ENCODE measurements around the gene TRMT112. TPM values are rescaled to one million over a fixed set of nuclear protein-coding genes. Genes with fewer than 3 reads are reported as not detected.

The TRMT112 gene
- total and polyA plus RNA-seq, 2 experiments from 2014 or later = 298 to 927 TPM

GRCh38 chr11:64290352-64291261 lies 26.8 kb downstream of the TRMT112 start:
- Histone ChIP-seq H3K79me2 (replicated peaks; ENCODE audit: insufficient read depth) (no peaks in the 10 kb centered on the region), H3K9me2 (ENCODE audit: insufficient read depth) (no peaks in the 10 kb centered on the region), H3K36me3 (ENCODE audit: insufficient read depth) (no peaks in the 10 kb centered on the region), H4K20me1 (replicated peaks; ENCODE audit: insufficient read depth) (peaks cover 8% of the 10 kb centered on the region), H3K4me3 (peak overlapping the region; percentile 59), H3K4me2 (peak overlapping the region; percentile 78), H2AFZ (no peak overlapping the region), H3K27me3 (ENCODE audit: insufficient read depth) (peaks cover 78% of the 10 kb centered on the region), H3K27ac (ENCODE audit: low read depth) (no peak overlapping the region), H3F3A (replicated peaks; ENCODE audit: low read depth) (peaks cover 7% of the 10 kb centered on the region; the same call in 1 of the 2 replicates), H3K4me1 (ENCODE audit: insufficient read depth) (peaks cover 2% of the 10 kb centered on the region; the same call in 1 of the 2 replicates)
- peak; percentile 44 for DNase-seq (ENCODE audit: low spot score)
- H3K4me3 Mint-ChIP-seq = peak overlapping the region; percentile 69
- H3K27me3 Mint-ChIP-seq (ENCODE audit: insufficient read depth, low read depth, poor library complexity) = peaks cover 70% of the 10 kb centered on the region
- peak; percentile 16 for ATAC-seq
- peaks cover 11% of the 10 kb centered on the region for H3K4me1 Mint-ChIP-seq
- H3K9me3 Mint-ChIP-seq = no peaks in the 10 kb centered on the region; the same call in 1 of the 3 replicates
- TF ChIP-seq EZH2 (IDR thresholded peaks at IDR 0.05; ENCODE audit: low read depth, unreplicated experiment) = peak; percentile 24
- TF ChIP-seq JUNB (IDR thresholded peaks at IDR 0.05; ENCODE audit: unreplicated experiment) = no peak
- TF ChIP-seq EZH2phosphoT487 (IDR thresholded peaks at IDR 0.05; ENCODE audit: unreplicated experiment) = no peak
- H3K27ac Mint-ChIP-seq = no peak overlapping the region
- H3K36me3 Mint-ChIP-seq (ENCODE audit: low read depth) = no peaks in the 10 kb centered on the region; the same call in 2 of the 3 replicates

DNA sequence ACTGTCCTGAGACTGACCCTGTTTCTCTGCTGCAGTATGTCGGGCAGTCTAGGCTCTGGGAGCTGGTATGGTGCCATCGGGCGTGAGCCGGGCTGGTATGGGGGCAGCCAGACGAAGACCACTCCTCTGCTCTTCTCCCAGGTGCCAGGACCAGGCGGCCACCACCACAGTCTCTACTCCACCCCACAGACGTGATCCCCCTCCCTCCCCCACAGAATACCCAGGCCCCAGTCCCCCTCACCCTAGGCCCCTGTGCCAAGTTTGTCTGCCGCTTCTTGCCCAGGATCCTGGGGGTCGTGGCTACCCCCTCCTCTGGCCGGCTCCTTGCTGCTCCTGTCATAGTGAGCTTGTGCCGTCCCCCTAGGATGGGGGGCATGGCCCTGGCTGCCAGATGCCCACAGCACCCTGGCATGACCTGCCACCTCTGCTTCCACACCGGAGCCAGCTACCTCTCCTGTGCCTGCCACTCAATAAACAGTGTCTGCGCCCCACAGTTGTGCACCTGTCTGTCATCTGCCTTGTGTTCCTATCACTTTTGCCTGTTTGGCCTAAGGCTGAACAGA lies 28.3 kb downstream of the TRMT112 start:
- ATAC-seq (no peak), DNase-seq (ENCODE audit: low spot score) (no peak)
- no peak overlapping the region for H3K4me3 ChIP-seq
- Mint-ChIP-seq H3K27me3 (ENCODE audit: insufficient read depth, low read depth, poor library complexity) (peaks cover 57% of the 10 kb centered on the region), H3K27ac (no peak overlapping the region), H3K4me3 (no peak overlapping the region; the same call in 2 of the 3 replicates), H3K9me3 (no peaks in the 10 kb centered on the region; the same call in 1 of the 3 replicates), H3K36me3 (ENCODE audit: low read depth) (no peaks in the 10 kb centered on the region; the same call in 2 of the 3 replicates), H3K4me1 (peaks cover 11% of the 10 kb centered on the region)
- H3K4me2 ChIP-seq = no peak overlapping the region
- H3F3A ChIP-seq (replicated peaks; ENCODE audit: low read depth) = peaks cover 9% of the 10 kb centered on the region; the same call in 1 of the 2 replicates
- peaks cover 63% of the 10 kb centered on the region for H3K27me3 ChIP-seq (ENCODE audit: insufficient read depth)
- no peak overlapping the region for H2AFZ ChIP-seq
- no peaks in the 10 kb centered on the region for H3K79me2 ChIP-seq (replicated peaks; ENCODE audit: insufficient read depth)
- H3K36me3 ChIP-seq (ENCODE audit: insufficient read depth) = no peaks in the 10 kb centered on the region
- H4K20me1 ChIP-seq (replicated peaks; ENCODE audit: insufficient read depth) = peaks cover 3% of the 10 kb centered on the region; the same call in 1 of the 2 replicates
- H3K4me1 ChIP-seq (ENCODE audit: insufficient read depth) = peaks cover 2% of the 10 kb centered on the region; the same call in 1 of the 2 replicates
- H3K27ac ChIP-seq (ENCODE audit: low read depth) = no peak overlapping the region
- H3K9me2 ChIP-seq (ENCODE audit: insufficient read depth) = no peaks in the 10 kb centered on the region
- TF ChIP-seq EZH2phosphoT487 (IDR thresholded peaks at IDR 0.05; ENCODE audit: unreplicated experiment) = no peak
- TF ChIP-seq STAT1 (IDR thresholded peaks at IDR 0.05; ENCODE audit: unreplicated experiment) = no peak
- TF ChIP-seq ZNF462 (CRISPR knock-in tag; IDR thresholded peaks at IDR 0.05) = no peak
- TF ChIP-seq CREB1 (CRISPR knock-in tag; IDR thresholded peaks at IDR 0.05; ENCODE audit: low read depth) = no peak
- TF ChIP-seq EZH2 (IDR thresholded peaks at IDR 0.05; ENCODE audit: low read depth, unreplicated experiment) = no peak
- no peak for TF ChIP-seq ETS1 (IDR thresholded peaks at IDR 0.05)
- TF ChIP-seq NANOG (IDR thresholded peaks at IDR 0.05; ENCODE audit: borderline replicate concordance) = no peak
- no peak for TF ChIP-seq ZNF114 (CRISPR knock-in tag; IDR thresholded peaks at IDR 0.05)
- TF ChIP-seq ZNF331 (CRISPR knock-in tag; IDR thresholded peaks at IDR 0.05; ENCODE audit: low read depth) = no peak

Measured in GM23338 (cell line).